HG03108 (cell line): ENCODE results near the gene PLIN4.
"Not testable (repeated sequence)": the region's sequence is repeated elsewhere in the genome, so short reads cannot be mapped to it uniquely, and the experiment has no call there.

ENCODE experiments used
- ATAC-seq: cut with Tn5 transposase; IDR thresholded peaks from one replicate; pipeline ENCODE4 v1.9.1; 2021; ENCODE audit warnings: moderate library complexity; ENCODE audit not compliant: unreplicated experiment

Gene PLIN4

GRCh38 chr19:4518345-4519171 lies at the start of gene PLIN4:
TSS of gene PLIN4 (minus strand) at chr19:4518486. CDS start at chr19:4518272, 214 bp downstream.
- ATAC-seq, result no peak

DNA sequence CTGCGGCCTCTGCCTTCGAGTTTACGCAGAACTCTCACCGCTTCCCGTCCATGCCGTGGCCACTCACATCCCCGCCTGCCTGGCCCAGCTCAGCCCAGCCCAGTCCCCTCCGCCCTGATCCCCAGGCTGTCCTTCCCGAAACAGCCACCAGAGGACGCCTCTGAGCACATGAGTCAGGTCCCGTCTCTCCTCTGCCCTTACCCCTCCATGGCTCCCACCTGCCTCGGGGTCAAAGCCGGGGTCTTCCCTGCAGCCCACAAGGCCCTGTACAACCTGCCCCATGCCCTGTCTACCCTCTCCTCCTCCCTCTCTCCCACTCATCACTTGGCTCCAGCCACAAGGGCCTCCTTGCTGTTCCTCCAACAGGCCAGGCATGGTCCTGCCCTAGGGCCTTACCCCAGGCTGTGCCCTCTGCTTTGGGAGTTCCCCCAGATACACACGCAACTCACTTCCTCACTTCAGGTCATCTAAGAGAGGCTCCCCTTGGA lies 49.3 kb upstream of the PLIN4 start:
- no peak for ATAC-seq

DNA sequence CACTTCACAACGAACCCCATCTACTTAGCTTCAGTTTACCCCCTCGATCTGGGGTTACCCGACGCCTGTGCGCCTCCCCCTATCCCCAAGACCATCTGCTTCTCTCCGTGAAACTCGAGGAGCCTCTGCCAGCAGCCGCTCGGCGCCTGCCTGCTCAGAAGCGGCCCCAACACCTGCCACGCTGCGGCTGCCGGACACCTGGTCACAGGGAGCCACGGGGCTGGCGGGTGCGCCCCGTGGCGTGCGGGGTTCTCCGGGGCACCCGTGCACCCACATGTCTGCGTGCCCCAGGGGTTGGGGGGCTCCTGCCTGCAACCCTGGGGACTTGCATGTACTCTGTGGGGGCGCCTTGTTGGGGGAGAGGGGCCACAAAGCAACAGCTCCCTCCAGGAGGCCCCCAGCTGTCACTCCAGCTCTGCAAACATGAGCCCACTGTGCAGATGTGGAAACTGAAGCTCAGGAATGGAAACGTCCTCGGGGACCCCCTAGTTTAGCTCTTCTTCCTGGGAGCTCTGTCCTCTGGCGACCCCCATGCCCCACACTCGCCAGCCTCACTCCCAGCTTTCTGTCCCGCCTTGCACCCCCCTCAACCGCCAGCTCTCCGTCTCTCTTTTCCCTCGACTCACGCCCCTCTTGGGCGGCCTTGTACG lies 48.2 kb upstream of the PLIN4 start:
- ATAC-seq, result no peak

GRCh38 chr19:4563562-4563961 lies 45.3 kb upstream of the PLIN4 start:
- ATAC-seq, result not testable (repeated sequence)

- ATAC-seq, result not testable (repeated sequence)
Observed at GRCh38 chr19:4562085-4562484, 43.8 kb upstream of the PLIN4 start.

GRCh38 chr19:4559569-4559968 lies 41.3 kb upstream of the PLIN4 start, which contains the start of gene SEMA6B:
TSS of gene SEMA6B (minus strand) at chr19:4559684. CDS start at chr19:4558457, 1,227 bp downstream.
- no peak for ATAC-seq

GRCh38 chr19:4557971-4558941 lies 40.0 kb upstream of the PLIN4 start:
- ATAC-seq, result no peak

GRCh38 chr19:4557144-4557970 lies 39.1 kb upstream of the PLIN4 start:
- no peak for ATAC-seq

GRCh38 chr19:4556597-4557127 lies 38.4 kb upstream of the PLIN4 start:
- ATAC-seq, result no peak

- no peak for ATAC-seq
Observed at GRCh38 chr19:4555657-4556561, 37.6 kb upstream of the PLIN4 start.

- ATAC-seq, result no peak
Observed at GRCh38 chr19:4554717-4555116, 36.4 kb upstream of the PLIN4 start.

GRCh38 chr19:4553775-4554174 lies 35.5 kb upstream of the PLIN4 start:
- no peak for ATAC-seq

DNA sequence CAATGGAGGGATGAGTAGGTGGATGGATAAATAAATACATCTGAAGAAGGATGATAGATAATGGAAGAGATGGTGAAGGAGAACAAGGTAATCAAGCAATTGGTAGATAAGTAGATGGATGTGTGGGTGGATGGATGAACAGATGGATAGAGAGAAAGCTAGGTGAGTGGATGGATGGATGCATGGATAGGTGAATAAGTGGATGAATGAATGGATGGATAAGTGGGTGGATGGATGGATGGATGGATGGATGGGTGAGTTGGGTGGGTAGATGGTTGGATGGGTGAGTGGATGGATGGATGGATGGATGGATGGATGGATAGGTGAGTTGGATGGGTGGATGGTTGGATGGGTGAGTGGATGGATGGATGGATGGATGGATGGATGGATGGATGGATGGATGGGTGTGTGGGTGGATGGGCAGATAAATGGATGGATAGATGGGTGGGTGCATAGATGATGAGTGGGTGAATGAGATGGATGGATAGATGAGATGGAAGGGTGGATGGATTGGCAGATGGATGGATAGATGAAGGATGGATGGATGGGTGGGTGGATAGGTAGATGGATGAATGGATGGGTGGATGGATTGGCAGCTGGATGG lies 34.9 kb upstream of the PLIN4 start:
- ATAC-seq, result no peak

- ATAC-seq, result no peak
Observed at GRCh38 chr19:4552525-4552819, 34.2 kb upstream of the PLIN4 start.

- ATAC-seq, result no peak
Observed at GRCh38 chr19:4550479-4551050, 32.3 kb upstream of the PLIN4 start.

DNA sequence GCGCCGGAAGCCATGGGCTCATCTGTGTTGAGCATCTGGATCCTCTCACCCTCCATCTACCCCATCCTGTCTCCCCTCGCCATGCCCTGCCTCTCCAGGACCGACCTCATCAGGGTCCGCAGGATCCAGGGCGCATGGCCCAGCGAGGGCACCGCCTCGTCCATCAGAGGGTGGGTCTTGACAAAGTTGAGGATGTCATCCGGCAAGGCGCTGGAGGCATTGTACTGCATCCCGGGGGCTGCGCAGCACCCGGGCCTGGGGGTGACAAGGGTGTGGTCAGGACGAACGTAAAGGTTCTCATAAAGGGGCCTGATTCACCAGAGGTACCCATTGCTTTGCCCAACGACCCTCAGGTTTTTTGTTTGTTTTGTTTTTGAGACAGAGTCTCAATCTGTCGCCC lies 31.7 kb upstream of the PLIN4 start:
- ATAC-seq, result no peak

- ATAC-seq, result no peak
Observed at GRCh38 chr19:4548238-4548584, 29.9 kb upstream of the PLIN4 start.
